ENCODE data around the gene EVI5.
A peak's percentile ranks its signal among the peaks of the same experiment; 100 is the strongest.

EVI5 gene

DNA sequence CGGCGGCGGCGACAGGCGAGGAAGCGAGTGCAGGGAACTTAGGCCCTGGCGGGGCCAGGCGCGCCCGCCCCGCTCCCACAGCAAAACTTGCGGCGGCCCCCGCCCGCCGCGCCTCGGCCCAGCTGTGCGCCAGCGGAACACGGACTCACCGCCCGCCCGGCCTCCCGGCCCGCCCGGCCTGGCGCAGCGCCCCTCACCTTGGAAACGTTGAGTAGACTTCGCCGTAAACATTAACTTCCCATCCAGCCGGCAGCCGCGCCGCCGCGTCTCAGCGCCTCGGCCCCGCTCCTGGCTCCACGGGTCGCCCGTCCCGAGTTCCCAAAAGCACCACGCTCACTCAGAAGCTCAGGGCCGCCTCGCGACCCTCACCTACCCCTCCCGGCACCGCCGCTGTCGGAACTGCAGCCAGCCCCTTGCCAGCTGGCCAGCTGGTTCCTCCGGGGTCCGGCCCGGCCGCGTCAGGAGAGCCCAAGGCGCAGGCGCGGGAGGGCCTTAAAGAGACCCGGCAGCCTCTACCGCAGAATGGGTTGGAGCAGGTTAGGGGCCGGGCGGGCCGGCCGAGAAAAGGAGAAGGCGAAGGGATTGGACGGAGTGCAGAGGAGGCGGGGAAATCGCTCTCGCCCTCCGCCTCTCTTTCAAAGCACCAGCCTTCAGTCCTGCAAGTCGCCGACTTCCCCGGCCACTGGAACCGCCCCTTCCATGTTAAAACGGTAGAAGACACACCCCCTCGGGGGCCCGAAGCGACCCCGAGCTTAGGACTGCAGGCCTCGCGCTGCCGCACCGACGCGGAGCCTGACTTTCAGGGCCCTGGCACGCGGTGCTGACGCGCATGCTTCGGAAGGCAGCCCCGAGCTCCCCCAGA, at the start of gene EVI5:
EVI5 (minus strand) TSS at position 470 of the 862 bp plus-strand sequence. CDS start 48,562 bp downstream, outside the sequence.
- peak; percentile 96 for DNase-seq

DNA sequence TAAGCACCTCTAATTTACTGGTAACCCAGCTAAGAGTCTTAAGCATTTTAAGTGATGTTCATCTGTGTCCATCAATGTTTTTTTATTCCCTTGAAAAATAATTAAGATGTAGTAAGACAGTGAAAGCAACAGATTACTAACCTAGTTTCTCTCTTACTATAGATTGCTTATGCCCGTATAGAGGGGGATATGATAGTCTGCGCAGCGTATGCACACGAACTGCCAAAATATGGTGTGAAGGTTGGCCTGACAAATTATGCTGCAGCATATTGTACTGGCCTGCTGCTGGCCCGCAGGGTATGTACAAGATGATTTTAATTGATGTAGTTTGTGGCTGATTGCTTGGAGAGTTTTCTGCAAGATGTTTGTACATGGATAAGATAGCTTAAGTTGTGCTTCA, 49.7 kb upstream of the EVI5 start:
- no peak for DNase-seq

DNA sequence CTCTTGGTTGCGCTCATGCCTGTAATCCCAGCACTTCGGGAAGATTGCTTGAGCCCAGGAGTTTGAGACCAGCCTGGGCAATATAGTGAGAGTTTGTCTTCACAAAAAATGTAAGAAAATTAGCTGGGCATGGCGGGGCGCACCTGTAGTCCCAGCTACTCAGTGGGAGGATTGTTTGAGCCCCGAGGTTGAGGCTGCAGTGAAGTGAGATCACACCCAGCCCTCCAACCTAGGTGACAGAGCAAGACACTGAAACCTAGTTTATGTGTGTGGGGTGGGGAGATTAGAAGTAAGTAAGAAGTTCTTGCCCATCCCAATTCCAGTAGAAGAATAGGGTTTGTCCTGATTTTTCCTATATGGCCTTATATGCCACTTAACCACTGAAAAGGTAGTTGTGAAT, 48.9 kb upstream of the EVI5 start:
- DNase-seq = no peak

DNA sequence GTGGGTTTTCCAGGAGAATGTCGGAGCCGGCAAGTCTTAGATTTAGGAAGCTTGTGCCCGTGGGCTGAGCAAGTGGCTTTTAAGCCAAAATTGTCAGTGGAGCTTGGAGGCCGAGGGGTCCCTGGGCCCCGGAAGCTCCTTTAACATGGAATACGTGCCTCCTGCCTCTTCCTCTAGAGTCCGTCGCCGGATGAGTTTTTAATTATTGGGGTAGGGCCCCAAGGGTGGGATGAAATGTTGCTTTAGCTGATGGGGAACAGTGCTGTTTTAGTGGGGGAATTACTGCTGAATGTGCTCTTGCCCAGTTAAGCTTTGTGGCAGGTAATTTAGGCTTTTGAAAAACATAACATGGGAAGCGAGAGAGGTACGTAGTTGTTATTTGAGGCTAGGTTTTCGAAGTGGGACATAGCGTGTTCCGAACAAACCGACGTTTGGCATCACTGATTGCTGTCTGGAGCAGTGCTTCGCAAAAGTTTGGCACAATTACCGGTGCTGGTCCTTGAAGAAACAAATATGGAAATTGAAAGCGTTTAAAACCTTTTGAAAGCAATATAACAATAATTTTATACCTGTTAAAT, 47.7 kb upstream of the EVI5 start:
- no peak for DNase-seq

GRCh38 chr1:92831762-92832536, 47.0 kb upstream of the EVI5 start, which contains the start of gene RPL5:
Gene RPL5, plus strand, starts transcription at chr1:92832040. Its CDS starts 75 bp downstream, at chr1:92832115.
- peak; percentile 97 for DNase-seq

DNA sequence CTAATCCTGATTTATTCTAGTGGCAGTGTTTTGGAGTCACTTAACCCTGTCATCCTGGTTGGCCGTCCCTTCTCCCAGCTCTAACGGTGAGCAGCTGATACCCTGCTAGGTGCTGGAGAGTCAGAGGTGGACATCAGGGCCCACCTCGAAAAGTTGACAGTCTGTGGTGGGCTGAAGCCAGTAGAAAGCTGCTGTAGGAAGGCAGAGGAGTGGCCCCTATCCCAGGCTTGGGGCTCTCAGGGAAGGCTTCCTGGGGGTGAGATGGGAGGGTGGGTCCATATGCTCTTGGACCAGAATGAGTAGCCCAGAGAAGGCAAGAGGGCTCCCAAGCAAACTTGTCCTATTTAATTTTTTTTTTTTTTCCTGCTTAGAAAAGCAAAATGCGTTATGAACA, 46.5 kb upstream of the EVI5 start:
- no peak for DNase-seq

- DNase-seq = no peak
Measured at GRCh38 chr1:92826792-92827191, 41.9 kb upstream of the EVI5 start.

DNA sequence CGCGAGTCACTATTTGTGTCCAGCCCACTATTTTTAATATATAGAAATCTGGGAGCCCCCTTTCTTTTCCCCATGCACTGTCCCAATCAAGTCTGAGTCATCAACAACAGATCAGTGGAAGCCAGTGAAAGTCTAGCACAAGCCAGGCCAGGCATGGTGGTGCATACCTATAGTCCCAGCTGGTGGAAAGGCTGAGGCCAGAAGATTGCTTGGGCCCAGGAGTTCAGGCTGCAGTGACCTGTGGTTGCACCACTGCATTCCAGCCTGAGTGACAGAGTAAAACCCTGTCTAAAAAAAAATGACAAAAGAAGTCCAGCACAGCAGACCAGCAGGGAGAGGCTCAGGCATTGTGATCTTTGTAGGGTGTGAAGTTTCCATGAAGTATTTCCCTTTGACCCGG, 38.0 kb upstream of the EVI5 start:
- peak; percentile 56 for DNase-seq

DNA sequence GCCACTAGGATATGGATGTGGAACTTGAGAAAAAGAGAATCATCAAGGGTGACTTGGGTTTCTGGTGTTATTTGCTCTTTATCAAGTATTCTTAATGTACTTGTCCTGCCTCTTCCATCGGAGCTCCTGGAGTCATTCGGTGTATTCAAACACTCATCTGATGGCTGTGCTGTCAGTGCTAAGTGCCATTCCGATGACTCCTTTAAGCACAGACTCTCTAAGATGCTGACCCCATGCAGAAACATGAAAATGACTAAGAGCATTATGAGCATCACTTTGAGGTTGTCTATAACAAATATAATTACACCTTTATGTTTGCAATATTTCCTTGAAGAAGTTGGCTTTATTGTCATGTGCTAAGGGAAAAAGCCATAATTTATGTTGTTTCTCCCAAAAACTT, 35.6 kb upstream of the EVI5 start:
- DNase-seq = no peak

GRCh38 chr1:92820024-92820423, 35.1 kb upstream of the EVI5 start:
- no peak for DNase-seq

DNA sequence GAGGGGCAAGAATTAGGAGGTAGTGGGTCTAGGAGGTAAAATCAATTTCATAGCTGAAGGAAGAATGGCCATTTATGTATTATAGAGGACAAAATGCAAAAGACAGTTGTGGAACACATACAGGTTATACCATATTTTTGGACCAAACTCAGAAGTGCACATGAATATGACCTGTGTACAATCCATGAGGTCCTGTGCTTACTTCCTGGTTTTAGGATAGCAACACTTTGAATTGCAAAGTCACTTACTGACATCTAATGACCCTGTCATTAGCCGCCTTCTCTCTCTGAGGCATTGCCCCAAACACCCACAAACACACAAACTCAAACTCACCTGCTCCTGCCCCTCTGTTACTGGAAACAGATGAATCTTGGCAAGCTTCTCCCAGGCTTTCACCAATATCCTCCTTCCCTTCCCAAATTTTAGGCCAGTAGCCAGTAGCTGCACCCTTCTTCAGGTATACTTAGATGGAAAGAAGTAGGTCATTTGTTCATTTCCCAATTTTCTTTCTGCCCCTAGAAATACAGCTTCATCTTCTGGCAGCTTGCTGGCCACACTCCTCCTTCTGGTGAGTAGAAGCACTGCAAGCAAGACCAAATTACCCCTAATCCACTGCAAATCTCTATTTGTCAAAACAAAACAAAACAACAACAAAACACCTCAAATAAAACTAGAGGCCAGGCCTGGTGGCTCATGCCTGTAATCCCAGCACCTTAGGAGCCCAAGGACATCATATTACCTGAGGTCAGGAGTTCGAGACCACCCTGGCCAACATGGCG, 33.3 kb upstream of the EVI5 start:
- no peak for DNase-seq

- no peak for DNase-seq
Measured at GRCh38 chr1:92817137-92817697, 32.3 kb upstream of the EVI5 start.

- DNase-seq = no peak
Measured at GRCh38 chr1:92816732-92817131, 31.8 kb upstream of the EVI5 start.

DNA sequence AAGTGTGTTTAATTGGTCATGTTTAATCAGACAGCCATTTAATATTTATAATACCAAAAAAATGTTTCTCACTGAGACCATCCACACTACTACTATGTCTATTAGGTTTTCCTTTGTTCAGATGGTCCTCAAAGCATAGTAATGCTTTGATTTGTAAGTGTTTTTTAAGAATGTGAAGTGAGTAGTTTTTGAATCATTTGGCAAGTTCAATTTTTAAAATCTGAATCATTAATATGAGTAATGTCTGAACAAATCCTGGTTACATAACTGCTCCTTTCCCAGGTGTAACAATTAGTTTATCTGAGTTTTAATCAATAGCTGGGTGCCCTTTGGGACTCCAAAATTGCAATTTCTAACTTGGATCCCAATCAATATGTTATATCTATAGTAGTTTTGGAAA, 23.5 kb upstream of the EVI5 start:
- peak; percentile 3 for DNase-seq

DNA sequence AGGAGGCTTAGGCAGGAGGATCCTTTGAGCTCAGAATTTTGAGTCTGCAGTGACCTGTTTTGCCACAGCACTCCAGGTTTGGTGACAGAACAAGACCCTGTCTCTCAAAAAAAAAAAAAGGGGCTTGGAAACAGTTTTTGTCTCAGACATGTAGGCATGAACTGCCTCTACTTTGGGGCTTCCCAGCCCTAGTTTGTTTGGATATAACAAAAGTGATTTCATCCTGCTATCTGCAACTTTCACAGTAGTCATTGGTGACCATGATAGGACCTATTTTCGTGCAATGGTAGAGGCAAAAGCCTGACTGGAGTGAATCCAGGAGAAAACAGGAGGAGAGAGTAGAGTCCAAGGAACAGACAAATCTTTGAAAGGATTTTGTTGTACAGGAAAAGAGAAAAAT, 20.3 kb upstream of the EVI5 start:
- DNase-seq = no peak

- peak; percentile 82 for DNase-seq
Measured at GRCh38 chr1:92804721-92805201, 19.9 kb upstream of the EVI5 start.

DNA sequence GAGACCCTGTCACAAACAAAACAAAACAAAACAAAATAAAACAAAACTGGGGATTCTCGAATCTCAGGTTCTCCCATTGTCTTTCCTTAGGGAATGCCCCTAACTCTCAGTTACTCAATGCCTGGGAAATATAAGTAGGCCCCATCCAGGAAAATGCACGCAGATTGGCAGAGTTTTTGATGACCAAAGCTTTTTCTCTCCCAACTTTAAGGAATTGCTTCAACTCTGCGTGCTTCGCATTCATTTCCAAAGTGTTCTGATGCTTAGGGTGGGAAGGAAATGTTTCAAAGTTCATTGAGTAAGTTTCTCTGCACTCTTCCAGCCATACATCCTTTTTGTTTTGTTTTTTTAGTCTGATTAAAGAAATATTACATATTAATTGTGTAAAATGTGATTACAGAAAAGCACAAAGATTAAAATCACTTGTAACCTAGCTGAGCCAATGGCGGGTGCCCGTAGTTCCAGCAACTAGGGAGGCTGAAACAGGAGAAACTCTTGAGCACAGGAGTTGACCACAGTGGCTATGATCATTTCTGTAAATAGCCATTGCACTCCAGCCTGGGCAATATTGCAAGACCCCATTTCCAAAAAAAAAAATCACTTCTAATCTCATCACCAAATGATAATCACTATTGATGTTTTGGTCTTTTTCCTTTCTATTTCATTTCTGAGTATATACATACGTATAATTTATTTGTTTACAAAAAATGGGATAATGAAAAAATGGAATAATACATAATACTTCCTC, 18.4 kb upstream of the EVI5 start:
- DNase-seq = no peak

DNA sequence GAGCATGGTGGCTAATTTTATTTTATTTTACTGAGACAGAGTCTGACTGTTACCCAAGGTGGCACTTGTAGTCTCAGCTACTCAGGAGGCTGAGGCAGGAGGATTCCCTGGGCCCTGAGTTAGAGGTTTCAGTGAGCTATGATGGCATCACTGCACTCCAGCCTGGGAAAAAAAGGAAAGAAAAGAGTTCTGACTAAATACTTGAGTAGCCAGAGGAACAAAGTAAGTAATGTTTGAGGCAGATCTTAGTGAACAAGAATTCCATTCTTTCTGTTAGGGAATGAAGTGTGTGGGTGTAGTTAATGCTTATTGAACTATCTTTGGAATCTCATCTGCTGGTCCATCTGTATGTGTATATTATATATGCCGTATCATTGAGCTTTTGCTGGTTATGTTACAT, 13.1 kb upstream of the EVI5 start:
- DNase-seq = peak; percentile 37

DNA sequence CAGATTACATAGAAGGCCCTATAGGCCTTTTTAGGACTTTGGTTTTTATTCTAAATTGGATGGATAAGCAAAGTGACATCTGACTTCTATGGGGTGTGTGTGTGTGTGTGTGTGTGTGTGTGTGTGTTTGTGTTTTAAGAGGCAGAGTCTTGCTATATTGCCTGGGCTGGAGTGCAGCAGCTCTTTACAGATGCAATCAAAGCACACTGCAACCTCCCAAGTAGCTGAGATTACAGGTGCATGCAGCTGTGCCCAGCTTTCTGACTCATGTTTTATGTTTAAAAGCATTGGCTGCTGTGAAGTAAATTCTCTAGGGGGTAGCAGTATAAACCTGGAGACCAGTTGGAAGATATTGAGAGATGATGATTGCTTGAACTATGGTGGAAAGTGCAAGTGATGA, 12.4 kb upstream of the EVI5 start:
- peak; percentile 15 for DNase-seq

- DNase-seq = peak; percentile 72
Measured at GRCh38 chr1:92795166-92795565, 10.3 kb upstream of the EVI5 start.

DNA sequence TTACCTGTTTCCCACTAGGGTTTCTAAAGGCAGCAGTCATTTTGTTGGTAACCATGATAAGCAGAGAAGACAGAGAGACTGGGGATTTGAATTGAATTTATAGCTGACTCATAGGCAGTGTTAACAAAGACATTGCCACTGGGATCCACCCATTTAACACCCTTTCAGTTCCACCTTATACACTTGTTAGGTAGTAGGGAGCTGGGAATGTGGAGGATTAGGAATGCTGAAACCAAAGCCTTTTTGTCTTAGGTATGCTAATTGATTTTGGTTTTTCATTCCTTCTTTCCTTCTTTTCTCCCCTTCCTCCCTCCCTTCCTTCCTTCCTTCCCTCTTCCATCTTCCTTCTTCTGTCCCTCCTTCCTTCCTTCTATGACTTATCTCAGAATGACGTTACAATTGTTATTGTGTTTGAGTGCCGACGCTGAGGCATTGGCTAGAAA, 7.5 kb upstream of the EVI5 start:
- no peak for DNase-seq
